HG03025 (cell line): ENCODE measurements around the gene NEU1.

ENCODE experiments used
- ATAC-seq: cut with Tn5 transposase; IDR thresholded peaks from one replicate; pipeline ENCODE4 v1.9.1; 2021; ENCODE audit warnings: mild to moderate bottlenecking, moderate library complexity; ENCODE audit not compliant: unreplicated experiment, low FRiP score

The NEU1 gene

GRCh38 chr6:31896856-31897611, 34.4 kb upstream of the NEU1 start:
- no peak for ATAC-seq

- no peak for ATAC-seq
These were observed 33.9 kb upstream of the NEU1 start for GRCh38 chr6:31896493-31896855.

GRCh38 chr6:31892821-31893220, 30.2 kb upstream of the NEU1 start:
- no peak for ATAC-seq

- ATAC-seq = no peak
These were observed 26.8 kb upstream of the NEU1 start for GRCh38 chr6:31889331-31889972.

- ATAC-seq = no peak
These were observed 25.9 kb upstream of the NEU1 start for GRCh38 chr6:31888276-31889258.

- no peak for ATAC-seq
These were observed 24.8 kb upstream of the NEU1 start for GRCh38 chr6:31887173-31888007.

GRCh38 chr6:31886541-31886991, 23.9 kb upstream of the NEU1 start:
- ATAC-seq = no peak

GRCh38 chr6:31884528-31885035, 22.0 kb upstream of the NEU1 start:
- ATAC-seq = no peak

GRCh38 chr6:31883676-31884075, 21.1 kb upstream of the NEU1 start:
- no peak for ATAC-seq

- ATAC-seq = no peak
These were observed 19.7 kb upstream of the NEU1 start for GRCh38 chr6:31882344-31882743.

GRCh38 chr6:31881136-31881859, 18.7 kb upstream of the NEU1 start:
- no peak for ATAC-seq

GRCh38 chr6:31880616-31881015, 18.0 kb upstream of the NEU1 start:
- ATAC-seq = no peak

GRCh38 chr6:31879901-31880300, 17.3 kb upstream of the NEU1 start:
- ATAC-seq = no peak

- no peak for ATAC-seq
These were observed 16.5 kb upstream of the NEU1 start for GRCh38 chr6:31879143-31879542.

GRCh38 chr6:31878726-31879125, 16.1 kb upstream of the NEU1 start, which contains the start of gene SLC44A4:
Gene SLC44A4, minus strand, starts transcription at chr6:31878997. Its CDS starts 17 bp downstream, at chr6:31878980.
- no peak for ATAC-seq

GRCh38 chr6:31878222-31878621, 15.6 kb upstream of the NEU1 start:
- ATAC-seq = no peak

GRCh38 chr6:31877651-31878161, 15.1 kb upstream of the NEU1 start:
- no peak for ATAC-seq

- no peak for ATAC-seq
These were observed 14.6 kb upstream of the NEU1 start for GRCh38 chr6:31877125-31877650.

- no peak for ATAC-seq
These were observed 13.7 kb upstream of the NEU1 start for GRCh38 chr6:31876357-31876756.
